HK-2 (cell line): Measurements from ENCODE around the gene MRPL14.
"Not testable (repeated sequence)": the region's sequence is repeated elsewhere in the genome, so short reads cannot be mapped to it uniquely, and the experiment has no call there.

ENCODE experiments used
- DNase-seq: peaks from one replicate; pipeline ENCODE4 v3.0.0-alpha.2; 2018; ENCODE audit not compliant: unreplicated experiment

Gene MRPL14

DNA sequence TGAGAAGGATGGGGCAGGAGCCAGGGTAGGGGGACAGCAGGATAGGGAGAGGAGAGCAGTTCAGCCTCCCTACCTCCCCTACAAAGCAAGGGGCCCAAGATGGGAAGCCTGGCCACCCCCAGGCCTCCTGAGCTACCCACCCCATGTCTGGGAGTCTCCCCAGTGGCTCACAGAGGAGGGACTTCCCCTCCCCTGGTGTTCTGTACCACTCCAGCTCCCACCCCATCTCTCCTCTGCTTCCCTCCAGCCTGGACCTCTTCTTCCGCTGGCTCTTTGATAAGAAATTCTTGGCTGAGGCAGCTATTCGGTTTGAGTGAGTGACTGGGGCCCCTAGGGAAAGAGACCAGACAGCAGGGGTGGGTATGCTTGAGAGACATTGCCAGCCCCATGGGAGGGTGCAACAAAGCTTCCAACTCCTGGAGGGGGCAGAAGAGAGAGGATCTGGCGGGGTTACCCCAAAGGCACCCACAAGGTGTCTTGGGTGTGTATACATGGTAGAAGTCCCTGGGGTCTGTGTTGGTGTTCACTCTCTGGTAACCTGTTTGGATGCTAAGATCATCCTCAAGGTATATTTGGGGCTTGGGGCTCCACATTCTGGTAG is 23.2 kb upstream of the MRPL14 start:
- no peak for DNase-seq

DNA sequence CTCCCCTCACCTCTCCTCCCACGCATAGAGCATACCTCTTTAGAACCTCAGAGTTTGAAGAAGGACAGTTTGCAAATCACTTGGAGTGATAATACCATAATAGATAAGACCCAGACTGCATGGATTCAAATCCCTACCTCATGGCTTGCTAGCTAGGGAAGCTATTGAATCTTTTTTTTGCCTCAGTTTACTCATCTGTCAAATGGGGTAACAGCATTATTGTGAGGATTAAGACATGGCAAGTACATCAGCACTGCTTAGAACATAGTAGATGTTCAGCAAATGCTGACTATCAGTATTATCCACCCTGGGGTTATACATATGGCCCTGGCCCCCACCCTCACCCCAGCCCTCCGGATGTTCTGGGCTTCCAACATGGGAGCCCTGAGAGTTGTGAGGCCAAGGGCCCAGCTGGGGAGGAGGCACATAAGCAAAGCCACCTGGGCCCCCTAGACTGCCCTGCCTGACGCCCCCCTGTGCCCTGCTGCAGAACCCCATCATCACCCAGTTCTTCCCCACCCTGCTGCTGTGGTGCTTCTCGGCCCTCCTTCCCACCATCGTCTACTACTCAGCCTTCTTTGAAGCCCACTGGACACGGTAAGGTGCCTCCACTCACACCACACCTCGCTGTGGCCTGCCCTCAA is 22.2 kb upstream of the MRPL14 start:
- no peak for DNase-seq

DNA sequence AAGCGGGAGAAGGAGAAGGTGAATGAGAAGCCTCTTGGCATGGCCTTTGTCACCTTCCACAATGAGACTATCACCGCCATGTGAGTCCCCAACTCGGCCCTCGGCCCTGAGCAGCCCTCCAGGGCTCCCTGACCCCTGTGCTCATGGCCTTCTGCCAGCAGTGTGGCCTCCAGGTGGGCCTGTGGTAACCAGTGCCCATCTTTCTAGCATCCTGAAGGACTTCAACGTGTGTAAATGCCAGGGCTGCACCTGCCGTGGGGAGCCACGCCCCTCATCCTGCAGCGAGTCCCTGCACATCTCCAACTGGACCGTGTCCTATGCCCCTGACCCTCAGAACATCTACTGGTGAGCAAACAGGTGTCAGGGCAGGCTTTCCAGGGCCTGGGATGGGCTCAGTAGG is 21.1 kb upstream of the MRPL14 start:
- no peak for DNase-seq

DNA sequence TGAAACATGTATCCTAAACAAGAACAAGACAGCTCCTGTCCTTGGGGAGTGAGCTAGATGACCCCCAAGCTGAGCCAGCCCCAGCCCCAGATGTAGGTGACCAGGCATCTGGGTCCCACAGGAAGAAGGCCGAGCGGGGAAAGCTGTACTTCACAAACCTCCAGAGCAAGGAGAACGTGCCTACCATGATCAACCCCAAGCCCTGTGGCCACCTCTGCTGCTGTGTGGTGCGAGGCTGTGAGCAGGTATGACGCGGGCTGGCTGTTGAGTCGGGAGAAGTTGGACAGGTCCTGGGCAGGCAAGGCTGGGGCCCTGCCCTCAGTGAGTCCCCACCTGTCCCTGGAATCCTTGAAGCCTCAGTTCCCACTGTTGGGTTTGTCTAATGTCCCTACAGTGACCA is 20.0 kb upstream of the MRPL14 start:
- DNase-seq = no peak

DNA sequence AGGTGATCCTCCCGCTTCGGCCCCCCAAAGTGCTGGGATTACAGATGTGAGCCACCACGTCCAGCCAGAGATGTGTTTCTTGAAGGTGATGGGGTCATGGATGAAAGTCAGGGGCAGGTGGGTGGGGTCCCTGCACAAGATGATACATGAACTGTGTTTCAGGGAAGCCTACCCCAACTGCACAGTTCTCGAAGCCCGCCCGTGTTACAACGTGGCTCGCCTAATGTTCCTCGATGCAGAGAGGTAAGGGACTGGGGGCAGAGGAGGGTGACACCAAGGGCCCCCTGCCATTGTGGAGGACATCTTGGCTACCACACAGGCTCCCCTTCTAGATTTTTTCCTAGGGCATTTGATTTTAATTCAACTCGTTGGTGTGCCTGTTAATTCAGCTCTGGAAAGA is 19.4 kb upstream of the MRPL14 start:
- no peak for DNase-seq

DNA sequence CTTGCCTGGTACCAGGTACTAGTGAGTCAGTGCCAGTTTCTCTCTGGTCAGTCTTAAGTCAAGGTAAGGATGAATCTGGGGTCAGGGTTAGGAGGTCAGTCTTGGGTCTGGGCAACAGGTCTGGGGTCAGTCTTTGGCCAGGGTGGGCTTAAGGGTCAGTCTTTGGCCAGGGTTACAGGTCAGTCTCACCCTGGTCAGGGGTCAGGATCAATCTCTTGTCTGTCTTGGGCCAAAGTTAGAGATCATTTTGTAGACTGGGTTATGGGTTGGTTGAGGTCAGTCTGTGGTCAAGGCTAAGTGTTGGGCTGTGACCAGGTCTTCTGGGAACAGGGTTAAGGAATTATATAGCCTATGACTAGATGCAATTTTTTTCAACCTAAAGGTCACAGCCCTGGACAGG is 18.6 kb upstream of the MRPL14 start:
- DNase-seq = no peak

DNA sequence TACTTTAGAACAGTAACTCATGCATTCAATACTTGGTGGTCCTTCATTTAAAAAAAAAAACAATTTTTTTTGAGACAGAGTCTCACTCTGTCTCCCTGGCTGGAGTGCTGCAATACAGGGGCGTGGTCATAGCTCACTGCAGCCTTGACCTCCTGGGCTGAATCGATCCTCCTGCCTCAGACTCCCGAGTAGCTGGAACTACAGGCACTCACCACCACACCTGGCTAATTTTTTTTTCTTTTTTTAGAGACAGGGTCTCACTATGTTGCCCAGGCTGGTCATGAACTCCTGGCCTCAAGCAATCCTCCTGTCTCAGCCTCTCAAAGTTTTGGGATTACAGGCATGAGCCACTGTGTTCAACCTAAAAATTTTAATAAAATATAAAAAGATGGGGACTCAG is 17.3 kb upstream of the MRPL14 start:
- DNase-seq = not testable (repeated sequence)

DNA sequence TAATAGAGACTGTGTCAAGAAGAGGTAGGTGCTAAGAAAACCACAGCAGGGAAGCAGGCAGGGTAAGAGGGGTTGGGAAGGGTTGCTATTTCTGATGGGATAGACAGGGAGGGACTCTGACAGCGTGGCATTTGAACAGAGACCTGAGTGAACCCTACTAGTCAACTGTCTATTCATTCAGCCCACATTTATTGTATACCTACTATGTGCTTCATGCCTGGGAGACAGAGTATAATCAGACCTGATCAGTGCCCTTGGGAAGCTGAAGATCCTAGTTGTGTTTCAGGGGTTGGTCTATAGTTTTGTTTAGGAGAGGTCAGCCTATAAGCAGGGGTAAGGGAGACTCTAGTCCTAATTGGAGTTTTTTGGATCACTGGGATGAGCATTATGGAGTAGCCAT is 16.5 kb upstream of the MRPL14 start:
- DNase-seq = no peak

DNA sequence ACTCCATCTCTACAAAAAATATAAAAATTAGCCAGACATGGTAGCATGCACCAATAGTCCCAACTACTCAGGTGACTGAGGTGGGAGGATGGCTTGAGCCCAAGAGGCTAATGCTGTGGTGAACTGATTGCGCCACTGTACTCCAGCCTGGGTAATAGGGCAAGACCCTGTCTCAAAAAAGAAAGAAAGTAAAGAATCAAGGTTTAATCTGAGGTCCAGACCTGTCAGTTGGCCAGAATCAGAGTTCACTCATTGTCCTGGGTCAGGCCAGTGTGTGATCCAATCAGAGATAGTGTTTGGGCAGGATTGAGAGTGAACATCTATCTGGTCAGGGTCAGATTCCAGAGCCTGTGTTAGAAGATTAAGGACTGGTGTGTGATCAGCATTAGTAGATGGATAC is 15.6 kb upstream of the MRPL14 start:
- DNase-seq = no peak

DNA sequence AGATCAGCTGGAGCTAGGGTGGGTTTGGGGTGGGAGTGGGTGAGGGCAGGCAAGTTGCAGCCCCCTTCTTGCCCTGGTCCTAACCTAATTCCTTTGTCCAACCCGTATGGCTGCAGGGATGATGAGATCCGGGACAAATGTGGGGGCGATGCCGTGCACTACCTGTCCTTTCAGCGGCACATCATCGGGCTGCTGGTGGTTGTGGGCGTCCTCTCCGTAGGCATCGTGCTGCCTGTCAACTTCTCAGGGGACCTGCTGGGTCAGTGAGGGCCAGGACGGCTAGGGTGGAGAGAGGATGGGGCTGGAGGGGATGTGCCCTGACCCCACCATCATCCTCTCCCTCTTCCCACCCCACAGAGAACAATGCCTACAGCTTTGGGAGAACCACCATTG is 12.1 kb upstream of the MRPL14 start:
- no peak for DNase-seq

DNA sequence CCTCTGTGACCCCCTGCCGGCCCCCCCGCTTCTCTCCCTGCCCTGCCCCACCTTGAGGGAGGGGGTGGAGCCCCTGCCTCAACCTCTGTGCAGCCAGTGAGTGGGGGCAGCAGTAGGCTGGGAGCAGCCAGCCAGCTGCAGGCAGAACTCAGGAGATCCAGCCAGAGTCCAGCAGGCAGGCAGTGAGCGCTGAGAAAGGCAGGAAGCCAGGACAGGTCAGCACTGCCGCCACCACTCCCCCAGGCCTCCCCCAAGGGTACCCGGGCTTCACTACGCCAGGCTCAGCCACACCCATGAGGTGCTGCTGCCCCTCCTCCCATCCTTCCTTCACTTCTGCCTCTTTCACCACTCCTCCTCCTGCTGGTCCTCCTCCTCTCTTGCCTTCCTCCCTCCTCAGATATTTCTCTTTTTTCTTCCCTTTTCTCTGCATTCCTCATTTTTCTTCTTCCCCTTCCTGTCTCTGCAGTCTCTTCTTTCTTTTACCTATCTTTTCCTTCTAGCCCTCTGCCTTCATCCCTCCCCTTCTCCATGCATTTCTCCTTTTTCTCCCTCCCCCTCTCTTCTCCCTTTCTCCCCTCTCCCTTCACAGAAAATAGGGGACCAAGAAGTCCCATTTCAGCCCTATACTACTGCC is 11.6 kb upstream of the MRPL14 start:
- DNase-seq = no peak

DNA sequence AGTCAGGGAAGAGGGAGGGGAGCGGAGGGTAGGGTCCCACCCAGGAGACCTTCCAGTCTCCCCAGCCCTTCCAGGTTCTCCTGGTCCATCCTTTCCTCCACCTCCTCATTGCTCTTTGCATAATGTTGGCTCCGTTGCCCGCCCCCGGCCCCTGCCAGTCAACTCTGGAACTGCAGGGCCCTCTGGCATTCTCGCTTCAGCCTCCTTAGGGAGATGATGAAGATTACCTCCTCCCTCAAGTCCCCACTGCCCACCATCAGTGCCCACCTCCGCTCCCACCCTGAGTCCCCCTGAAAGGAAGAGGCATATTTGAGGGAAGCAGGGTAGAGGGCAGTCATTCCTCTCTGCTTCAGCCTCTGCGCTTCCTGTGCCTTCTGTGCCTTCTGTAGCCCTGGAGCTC is 8.6 kb upstream of the MRPL14 start:
- no peak for DNase-seq

DNA sequence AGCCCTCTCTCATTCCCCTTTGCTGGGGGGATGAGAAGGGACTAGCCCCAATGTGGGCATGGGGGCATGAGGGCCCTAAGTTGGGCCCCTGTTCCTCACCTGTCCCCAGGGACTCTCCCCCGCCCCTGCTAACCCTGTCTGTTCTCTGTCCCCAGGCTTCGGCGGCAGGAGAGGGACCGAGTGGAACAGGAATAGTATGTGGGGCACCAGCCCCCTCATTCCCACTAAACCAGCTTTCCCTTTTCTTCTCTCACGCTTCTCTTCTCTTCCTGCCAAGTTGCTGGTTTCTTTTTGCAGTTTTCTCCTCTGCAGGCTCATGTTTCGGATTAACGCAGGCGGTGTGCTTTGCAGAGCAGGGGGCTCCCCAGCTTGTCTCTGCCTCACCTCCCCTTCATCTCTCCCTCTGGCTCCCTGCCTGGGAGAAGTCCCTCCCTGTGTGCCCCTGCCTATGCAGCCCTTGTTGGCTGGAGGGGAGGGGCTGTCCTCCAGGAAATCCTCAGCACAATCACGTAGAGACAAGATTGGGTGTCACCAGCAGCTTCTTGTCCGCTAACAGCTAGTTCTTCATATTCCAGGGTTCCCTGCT is 8.0 kb upstream of the MRPL14 start:
- no peak for DNase-seq

DNA sequence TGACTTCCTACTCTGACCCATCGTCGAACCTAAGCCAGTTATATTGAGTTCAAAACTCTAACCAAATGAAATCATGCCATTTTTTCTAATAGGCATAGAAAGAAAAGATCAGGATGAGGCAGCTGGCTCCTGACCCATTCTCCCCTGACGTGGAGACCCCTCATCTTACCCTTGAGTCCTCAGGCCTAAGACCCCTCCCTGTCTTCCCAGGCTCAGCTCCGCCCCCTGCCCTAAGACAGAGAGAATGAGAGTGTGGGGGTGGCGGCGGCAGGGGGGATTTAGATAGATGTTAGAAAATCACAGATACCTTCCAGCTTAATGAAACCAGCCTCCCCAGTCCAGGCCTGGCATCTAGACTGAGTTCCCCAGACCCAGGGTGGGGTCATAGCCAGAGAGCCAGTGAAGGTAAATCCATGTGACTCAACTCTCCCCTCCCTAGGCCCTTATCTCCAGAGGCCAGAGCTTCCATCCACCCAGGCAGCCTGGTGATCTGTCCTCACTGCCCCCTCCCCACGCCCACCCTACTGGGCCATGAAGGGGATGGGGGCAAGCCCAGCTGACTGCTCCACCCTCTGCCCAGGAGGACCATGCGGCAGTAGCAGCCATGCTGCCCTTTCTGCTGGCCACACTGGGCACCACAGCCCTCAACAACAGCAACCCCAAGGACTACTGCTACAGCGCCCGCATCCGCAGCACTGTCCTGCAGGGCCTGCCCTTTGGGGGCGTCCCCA is 6.9 kb upstream of the MRPL14 start:
- DNase-seq = no peak

DNA sequence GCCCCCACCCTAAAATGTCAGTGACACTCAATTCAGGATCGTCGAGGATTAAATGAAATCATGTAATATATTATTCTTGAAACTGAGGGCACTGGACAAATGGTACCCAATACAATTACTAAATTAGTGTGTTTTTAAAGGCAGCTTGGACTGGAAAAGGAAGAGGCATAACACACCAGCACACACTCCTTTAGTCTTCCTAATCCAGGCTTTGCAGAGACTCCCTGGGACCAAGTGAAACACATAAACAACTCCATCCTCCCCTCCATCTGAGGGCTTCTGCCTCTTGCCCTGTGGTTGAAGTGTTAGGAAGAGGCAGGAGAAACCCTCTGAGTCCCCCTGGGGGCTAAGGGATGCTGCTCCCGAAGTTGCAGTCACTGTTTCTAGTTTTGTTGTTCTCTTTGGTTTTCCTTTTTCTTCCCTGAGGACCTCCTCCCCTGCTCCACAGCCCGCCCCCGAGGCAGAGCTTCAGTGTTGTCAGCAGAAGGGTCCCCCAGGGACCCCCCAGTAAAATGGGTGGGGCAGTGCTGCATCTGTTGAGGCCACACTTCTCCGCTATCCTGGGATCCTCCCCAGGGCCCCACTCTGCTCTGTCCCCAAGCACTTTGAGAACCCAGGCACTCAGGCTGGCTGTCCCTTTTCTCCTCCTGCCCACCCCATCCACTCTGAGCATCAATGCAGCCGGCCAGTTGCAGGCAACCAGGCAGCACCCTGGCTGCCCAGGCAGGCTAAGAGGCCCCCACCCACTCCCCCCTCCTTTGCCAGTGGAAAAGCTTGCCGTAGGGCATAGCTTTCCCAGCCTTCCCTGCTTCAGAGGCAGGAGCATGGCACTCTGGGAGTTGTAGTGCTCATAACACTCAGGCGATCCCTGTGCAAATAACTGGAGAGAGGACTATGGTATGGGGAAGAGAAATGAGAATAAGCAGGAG is 6.0 kb upstream of the MRPL14 start:
- DNase-seq = no peak

DNA sequence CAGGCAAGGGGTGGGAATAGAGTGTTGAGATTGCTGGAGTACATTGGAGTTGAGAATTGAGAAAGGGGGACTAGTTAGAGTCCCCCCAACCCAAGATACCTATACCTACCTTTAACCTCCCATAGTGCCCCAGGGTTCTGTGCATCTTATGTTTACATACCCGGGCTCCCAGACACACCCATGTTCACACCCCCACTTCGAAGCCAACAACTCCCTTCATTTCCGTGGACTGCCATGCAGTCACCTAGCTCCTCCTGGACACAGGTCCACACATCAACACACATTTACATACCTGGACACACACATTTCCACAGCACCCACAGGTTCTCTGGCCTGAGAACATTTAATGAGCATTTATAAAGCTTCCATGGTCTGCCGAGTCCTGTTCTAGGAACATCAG is 5.2 kb upstream of the MRPL14 start:
- DNase-seq = no peak

DNA sequence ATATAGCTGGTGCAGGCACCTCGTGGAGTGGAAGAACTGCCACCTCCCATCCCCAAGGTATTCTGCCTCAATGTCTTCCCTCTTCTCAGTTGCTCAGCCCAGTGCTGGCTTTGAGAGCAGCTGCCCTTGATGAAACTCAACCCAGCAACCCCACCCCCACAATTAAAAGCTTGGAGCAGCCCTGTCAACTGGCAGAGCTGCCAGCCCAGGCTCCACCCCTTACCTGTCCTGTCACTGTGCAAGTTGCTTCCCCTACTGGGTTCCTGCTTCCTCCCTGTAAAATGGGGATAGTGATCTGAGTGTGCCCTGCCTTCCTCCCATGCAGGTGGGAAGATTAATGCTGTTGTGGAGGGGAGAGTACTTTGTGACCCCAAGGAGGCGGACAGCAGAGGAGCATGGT is 4.6 kb upstream of the MRPL14 start:
- DNase-seq = no peak

DNA sequence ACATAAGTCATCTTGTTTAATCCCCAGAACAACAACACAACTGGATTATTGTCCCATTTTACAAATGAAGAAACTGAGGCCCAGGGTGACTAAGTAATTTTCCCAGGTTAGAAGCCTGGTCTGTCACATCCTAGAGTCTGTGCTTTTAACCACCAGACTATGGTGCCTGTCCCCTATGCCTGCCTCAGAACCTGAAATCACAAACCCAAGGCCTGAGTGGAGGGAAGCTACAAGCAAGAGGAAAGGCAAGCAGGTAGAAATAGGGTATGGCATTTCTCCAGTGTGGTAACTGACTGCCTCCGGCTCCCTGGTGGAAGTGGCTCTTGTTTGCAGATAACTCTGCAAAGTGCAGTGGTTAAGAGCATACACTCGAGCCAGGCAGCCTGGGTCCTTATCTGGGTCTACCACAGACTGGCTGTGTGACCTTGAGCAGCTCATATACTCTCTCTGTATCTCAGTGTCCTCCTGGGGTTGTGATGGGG is 2.6 kb upstream of the MRPL14 start:
- no peak for DNase-seq

DNA sequence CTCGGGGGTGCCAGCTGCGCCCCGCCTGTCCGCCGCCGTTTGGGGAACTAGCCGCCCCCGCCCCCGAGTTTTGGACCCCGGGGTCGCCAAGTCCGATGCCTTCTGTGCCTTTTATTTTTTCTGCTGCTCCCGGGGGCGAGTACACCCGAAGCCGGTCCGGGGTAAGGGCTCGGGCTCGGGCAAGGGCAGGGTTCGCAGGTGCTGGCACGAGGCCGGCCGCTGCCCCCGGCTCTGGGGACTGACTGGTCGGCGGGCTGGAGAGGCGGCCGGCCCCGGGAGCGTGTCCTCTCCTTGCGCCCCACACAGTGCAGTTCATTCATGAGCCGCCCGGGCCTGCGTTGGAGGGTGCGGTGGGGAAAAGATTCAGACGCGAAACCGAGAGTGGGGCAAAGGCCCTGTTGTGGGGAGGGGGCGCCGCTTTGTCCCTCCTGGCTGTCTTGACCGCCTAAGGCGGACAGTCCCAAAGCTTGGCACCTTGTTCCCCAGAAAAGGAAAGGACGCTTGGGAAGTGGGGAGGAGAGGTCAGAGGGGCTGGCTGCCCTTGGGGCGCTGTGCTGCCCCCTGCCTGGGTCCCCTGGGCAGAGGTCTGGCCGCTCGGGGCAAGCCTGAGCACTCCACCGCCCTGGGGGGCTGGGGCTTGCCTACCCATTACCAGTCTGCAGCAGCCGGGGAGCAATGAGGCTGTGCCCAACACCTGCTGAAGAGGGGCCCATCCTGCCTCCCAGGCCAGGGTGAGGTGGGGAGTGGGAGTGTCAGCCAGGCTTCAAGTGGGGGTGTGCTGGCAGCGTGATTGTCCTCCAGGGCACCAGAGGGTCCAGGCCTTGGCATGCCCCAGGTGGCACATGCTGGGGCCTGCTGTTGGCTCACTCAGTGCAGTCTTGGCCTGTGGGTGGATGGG is 1.0 kb upstream of the MRPL14 start:
- DNase-seq = peak; percentile 37
